Measurements from ENCODE around the gene ACTC1. TPM values are rescaled to one million over a fixed set of nuclear protein-coding genes. Genes with fewer than 3 reads are reported as not detected.

ACTC1 gene
- total RNA-seq, 4 donors from 2014 or later: 0.09 to 0.38 TPM; not detected in 2

DNA sequence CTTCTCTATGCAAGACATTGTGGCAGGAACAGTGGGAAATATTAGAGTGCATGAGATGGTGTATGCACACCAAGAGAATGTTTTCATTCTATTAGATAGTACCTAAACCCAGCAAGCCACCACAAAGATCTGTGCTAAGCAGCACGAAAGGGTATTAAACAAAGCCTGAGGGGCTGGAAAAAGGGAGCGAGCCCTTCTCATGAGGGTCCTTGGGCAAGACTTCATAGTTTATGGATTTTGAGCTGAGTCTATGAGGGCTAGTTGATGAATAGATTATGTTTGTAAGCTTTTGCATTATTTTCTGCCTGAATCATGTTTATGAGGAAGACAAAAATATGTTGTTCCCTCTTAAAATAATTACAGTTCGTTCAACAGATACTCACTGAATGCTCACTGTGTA lies 9.4 kb upstream of the ACTC1 start:
- 58 to 63% methylated on average over 3 of the region's 3 CpGs for WGBS, 2 donors
- DNase-seq: no peak
- intact Hi-C loops (cut with DNase I): no loop called here
- no peak overlapping the region for H3K27ac ChIP-seq
- peaks cover 0 to under 1% (median 0%) of the 10 kb centered on the region in 3 donors for H3K4me1 ChIP-seq
- peaks cover 0 to 10% (median 0%) of the 10 kb centered on the region in 4 donors for H3K27me3 ChIP-seq
- H3K36me3 ChIP-seq: no peaks in the 10 kb centered on the region
- no peak overlapping the region for H3K4me3 ChIP-seq
- TF ChIP-seq, protein P1, sequence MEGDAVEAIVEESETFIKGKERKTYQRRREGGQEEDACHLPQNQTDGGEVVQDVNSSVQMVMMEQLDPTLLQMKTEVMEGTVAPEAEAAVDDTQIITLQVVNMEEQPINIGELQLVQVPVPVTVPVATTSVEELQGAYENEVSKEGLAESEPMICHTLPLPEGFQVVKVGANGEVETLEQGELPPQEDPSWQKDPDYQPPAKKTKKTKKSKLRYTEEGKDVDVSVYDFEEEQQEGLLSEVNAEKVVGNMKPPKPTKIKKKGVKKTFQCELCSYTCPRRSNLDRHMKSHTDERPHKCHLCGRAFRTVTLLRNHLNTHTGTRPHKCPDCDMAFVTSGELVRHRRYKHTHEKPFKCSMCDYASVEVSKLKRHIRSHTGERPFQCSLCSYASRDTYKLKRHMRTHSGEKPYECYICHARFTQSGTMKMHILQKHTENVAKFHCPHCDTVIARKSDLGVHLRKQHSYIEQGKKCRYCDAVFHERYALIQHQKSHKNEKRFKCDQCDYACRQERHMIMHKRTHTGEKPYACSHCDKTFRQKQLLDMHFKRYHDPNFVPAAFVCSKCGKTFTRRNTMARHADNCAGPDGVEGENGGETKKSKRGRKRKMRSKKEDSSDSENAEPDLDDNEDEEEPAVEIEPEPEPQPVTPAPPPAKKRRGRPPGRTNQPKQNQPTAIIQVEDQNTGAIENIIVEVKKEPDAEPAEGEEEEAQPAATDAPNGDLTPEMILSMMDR (IDR thresholded peaks at IDR 0.05): no peak
- no peak for TF ChIP-seq POLR2A (IDR thresholded peaks at IDR 0.05)
- H3K9me3 ChIP-seq: no peaks in the 10 kb centered on the region

DNA sequence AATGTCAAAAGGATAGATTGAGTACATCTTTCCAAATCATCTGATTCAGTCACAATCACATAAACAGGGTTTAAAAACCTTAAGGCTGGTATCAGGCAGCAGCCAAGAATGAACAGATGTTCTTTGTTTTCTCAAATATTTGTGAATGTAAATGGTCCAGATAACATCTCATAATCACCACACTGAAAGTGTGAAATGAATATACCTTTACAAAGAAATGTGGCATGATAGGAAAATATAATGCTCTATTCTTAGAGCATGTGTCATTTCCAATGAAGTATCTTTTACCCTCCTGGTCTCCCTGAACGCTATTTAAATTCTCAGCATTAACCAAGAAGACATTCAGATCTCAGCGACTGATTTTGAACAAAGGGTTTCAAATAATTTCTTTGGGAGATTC lies 8.8 kb upstream of the ACTC1 start:
- no peaks in the 10 kb centered on the region for H3K9me3 ChIP-seq
- no peak for DNase-seq
- H3K27ac ChIP-seq: no peak overlapping the region
- peaks cover 0 to 16% (median 0%) of the 10 kb centered on the region in 4 donors for H3K27me3 ChIP-seq
- no peaks in the 10 kb centered on the region for H3K36me3 ChIP-seq
- intact Hi-C loops (cut with DNase I): no loop called here
- TF ChIP-seq, protein P1 (IDR thresholded peaks at IDR 0.05): no peak
- TF ChIP-seq POLR2A (IDR thresholded peaks at IDR 0.05): no peak
- WGBS, 2 donors: 53 to 65% methylated on average over 2 of the region's 2 CpGs
- H3K4me3 ChIP-seq: no peak overlapping the region
- peaks cover 0 to 7% (median 0%) of the 10 kb centered on the region in 3 donors for H3K4me1 ChIP-seq

DNA sequence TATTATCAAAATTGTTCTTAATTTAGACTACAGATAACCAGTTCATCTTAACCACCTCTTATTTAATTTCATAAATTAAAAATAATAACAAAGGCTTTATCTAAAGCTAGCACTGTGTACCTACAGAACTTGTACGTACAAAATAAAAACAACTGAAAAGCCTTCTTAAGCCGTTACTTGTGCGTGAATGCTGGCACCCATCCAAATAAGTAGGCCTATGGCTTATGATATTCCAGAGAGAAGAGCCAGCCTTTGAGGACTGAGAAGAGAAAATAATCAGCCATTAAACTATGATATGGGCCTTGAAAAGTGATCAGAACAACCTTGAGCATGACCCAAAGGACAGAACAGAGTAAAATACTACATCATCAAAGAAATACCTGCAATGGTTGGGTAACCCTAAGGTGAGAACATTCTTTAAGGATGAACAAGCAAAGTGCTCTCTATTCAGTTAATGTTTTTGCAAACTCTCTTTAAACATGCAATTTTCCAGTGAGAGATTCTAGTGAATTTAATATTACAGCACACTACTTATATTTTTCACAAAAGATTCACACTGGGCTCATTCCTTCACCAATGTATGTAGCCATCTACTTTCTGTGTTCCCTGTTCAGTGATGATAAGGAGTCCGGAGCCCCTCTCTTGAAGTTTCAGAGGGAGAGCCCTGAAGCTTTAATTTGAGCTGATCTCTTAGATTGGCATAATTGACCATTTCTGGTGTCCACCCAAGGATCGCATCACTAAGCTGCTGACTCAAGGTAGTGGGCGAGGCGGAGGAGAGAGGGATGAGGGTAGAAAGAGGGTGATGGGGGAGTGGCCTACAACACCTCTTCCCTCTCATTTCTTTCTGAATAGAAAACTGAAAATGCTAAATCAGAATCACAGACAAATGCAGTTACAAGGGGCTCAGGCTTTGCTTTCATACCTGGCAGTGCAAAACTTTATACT lies 7.7 kb upstream of the ACTC1 start:
- Histone ChIP-seq H3K9me3 (no peaks in the 10 kb centered on the region), H3K36me3 (no peaks in the 10 kb centered on the region), H3K27ac (no peak overlapping the region), H3K27me3 (peaks cover 0 to 21% (median 0%) of the 10 kb centered on the region in 4 donors), H3K4me3 (no peak overlapping the region), H3K4me1 (peaks cover 0 to 8% (median 0%) of the 10 kb centered on the region in 3 donors)
- intact Hi-C loops (cut with DNase I): no loop called here
- DNase-seq: no peak
- TF ChIP-seq, protein P1 (IDR thresholded peaks at IDR 0.05): no peak
- TF ChIP-seq POLR2A (IDR thresholded peaks at IDR 0.05): no peak
- WGBS, 2 donors: 79 to 86% methylated on average over 7 of the region's 7 CpGs

DNA sequence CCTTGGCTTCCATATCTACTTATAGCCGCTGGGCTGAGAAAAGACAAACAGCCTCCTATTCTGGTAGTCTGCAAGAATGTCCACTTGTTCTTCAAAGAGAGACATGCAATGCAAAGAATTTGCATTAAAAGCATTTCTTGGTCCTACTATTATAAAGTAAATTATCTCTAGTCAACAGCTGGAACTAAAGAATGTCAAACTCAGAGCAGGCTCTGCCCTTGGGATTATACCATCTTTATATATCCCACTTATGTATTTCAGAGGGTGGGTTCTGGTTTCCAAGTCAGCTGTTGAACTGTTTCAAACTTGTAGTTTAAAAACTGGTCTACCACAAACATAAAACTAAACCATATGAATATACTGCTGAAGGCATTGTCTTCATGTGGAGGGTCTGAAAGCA lies 7.0 kb upstream of the ACTC1 start:
- Histone ChIP-seq H3K36me3 (no peaks in the 10 kb centered on the region), H3K9me3 (no peaks in the 10 kb centered on the region), H3K27ac (no peak overlapping the region), H3K4me3 (no peak overlapping the region), H3K27me3 (peaks cover 0 to 27% (median 0%) of the 10 kb centered on the region in 4 donors), H3K4me1 (peaks cover 0 to 8% (median 0%) of the 10 kb centered on the region in 3 donors)
- WGBS, 2 donors: 90 to 100% methylated on average over 1 of the region's 1 CpG
- TF ChIP-seq POLR2A (IDR thresholded peaks at IDR 0.05): no peak
- TF ChIP-seq, protein P1 (IDR thresholded peaks at IDR 0.05): no peak
- no peak for DNase-seq
- intact Hi-C loops (cut with DNase I): no loop called here

Measured in esophagus squamous epithelium (tissue), 5 donors.